Activated effector memory CD4-positive, alpha-beta T cell treated with Interleukin-2 at 50 U/mL for 16 hours (primary cell): ENCODE data around the gene NAXD.
"Not testable (repeated sequence)": the region's sequence is repeated elsewhere in the genome, so short reads cannot be mapped to it uniquely, and the experiment has no call there.

Source experiments
- DNase-seq: peaks from one replicate; pipeline ENCODE4 v3.0.0-alpha.2; 2020

NAXD gene

GRCh38 chr13:110615322-110616102 is at the start of gene NAXD:
NAXD (plus strand) TSS chr13:110615545; CDS start chr13:110615602, 57 bp downstream.
- peak; percentile 68 for DNase-seq

GRCh38 chr13:110566171-110566570 is 49.2 kb upstream of the NAXD start:
- no peak for DNase-seq

- DNase-seq = no peak
Observed at GRCh38 chr13:110568612-110569011, 46.7 kb upstream of the NAXD start.

GRCh38 chr13:110569962-110570361 is 45.4 kb upstream of the NAXD start:
- DNase-seq = not testable (repeated sequence)

GRCh38 chr13:110570886-110571285 is 44.5 kb upstream of the NAXD start:
- no peak for DNase-seq

- DNase-seq = no peak
Observed at GRCh38 chr13:110571896-110572777, 43.2 kb upstream of the NAXD start.

- no peak for DNase-seq
Observed at GRCh38 chr13:110572778-110573118, 42.6 kb upstream of the NAXD start.

GRCh38 chr13:110574161-110574560 is 41.2 kb upstream of the NAXD start:
- DNase-seq = no peak

GRCh38 chr13:110575322-110576069 is 39.8 kb upstream of the NAXD start:
- DNase-seq = no peak

- DNase-seq = no peak
Observed at GRCh38 chr13:110576070-110576394, 39.3 kb upstream of the NAXD start.

GRCh38 chr13:110576736-110577476 is 38.4 kb upstream of the NAXD start:
- DNase-seq = no peak

GRCh38 chr13:110578363-110578762 is 37.0 kb upstream of the NAXD start:
- DNase-seq = no peak

- no peak for DNase-seq
Observed at GRCh38 chr13:110580800-110581199, 34.5 kb upstream of the NAXD start.

- DNase-seq = no peak
Observed at GRCh38 chr13:110581506-110582185, 33.7 kb upstream of the NAXD start.

- DNase-seq = no peak
Observed at GRCh38 chr13:110582421-110582954, 32.9 kb upstream of the NAXD start.

- no peak for DNase-seq
Observed at GRCh38 chr13:110583178-110583865, 32.0 kb upstream of the NAXD start.

GRCh38 chr13:110589793-110590390 is 25.5 kb upstream of the NAXD start:
- DNase-seq = no peak

- DNase-seq = no peak
Observed at GRCh38 chr13:110590577-110590976, 24.8 kb upstream of the NAXD start.

- no peak for DNase-seq
Observed at GRCh38 chr13:110592665-110593064, 22.7 kb upstream of the NAXD start.

- no peak for DNase-seq
Observed at GRCh38 chr13:110593430-110594130, 21.8 kb upstream of the NAXD start.
